ENCODE data around the gene THBS1. TPM values are rescaled to one million over a fixed set of nuclear protein-coding genes. Genes with fewer than 3 reads are reported as not detected.

The THBS1 gene
- total RNA-seq, 2 experiments from 2014 or later = 9.5 to 10.5 TPM

DNA sequence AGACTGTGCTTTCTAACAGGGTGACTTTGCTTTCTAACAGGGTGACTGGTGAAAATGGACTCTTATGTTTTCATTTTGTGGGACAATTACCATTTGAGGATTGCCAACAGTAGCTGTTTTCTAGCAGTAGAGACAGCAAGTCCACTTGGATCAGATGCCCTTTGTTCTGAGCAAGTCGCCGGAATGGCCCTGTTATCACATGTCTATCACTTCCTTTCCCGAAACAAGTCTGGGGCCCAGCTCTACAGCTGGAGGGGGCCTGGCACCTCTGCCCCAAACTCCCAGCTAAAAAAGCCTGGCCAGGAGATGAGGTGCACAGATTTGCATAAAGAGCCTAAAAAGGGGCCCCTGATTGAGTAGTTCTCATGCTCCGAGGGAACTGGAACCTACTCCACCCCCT is 44.6 kb downstream of the THBS1 start:
- peaks cover 62% of the 10 kb centered on the region for H3K4me1 Mint-ChIP-seq (ENCODE audit: low read depth)
- H3K27ac Mint-ChIP-seq = peak overlapping the region; percentile 91
- ChIA-PET POLR2A (interaction anchor here (0.8 to 1.9 kb wide), 4 partner anchors 15 to 149 kb away, joined by 3 to 9 read pairs (median 6); no protein-coding TSS in a partner anchor), CTCF (interaction anchor here (1.7 to 1.9 kb wide), 2 partner anchors 16 to 45 kb away, joined by 6 to 7 read pairs; no protein-coding TSS in a partner anchor)
- intact Hi-C loops (cut with DNase I, micrococcal nuclease) = no loop called here
- peak overlapping the region; percentile 76 for H3K4me3 Mint-ChIP-seq
- H3K36me3 ChIP-seq (ENCODE audit: insufficient read depth, low read length) = no peaks in the 10 kb centered on the region
- H3K9me3 Mint-ChIP-seq = no peaks in the 10 kb centered on the region
- no peaks in the 10 kb centered on the region for H3K36me3 Mint-ChIP-seq (ENCODE audit: low read depth)
- no peaks in the 10 kb centered on the region for H3K27me3 ChIP-seq (ENCODE audit: control insufficient read depth in 1 of 2, insufficient read depth in 2 of 2, low read length in 2 of 2)
- DNase-seq (peak in 3 of 14 experiments; percentile 4 to 19 (median 16)), ATAC-seq (ENCODE audit: poor library complexity) (no peak)
- no peak overlapping the region for H3K4me3 ChIP-seq (ENCODE audit: low read length)
- H3K4me1 ChIP-seq (ENCODE audit: insufficient read depth, low read length) = peaks cover 84% of the 10 kb centered on the region
- no peaks in the 10 kb centered on the region for H3K9me3 ChIP-seq (ENCODE audit: control insufficient read depth in 1 of 2, insufficient read depth in 1 of 2, low read length in 2 of 2)
- peak overlapping the region; percentile 57 to 80 for H3K27ac ChIP-seq (ENCODE audit: low read depth in 1 of 2, low read length in 2 of 2)
- TF ChIP-seq, protein P1, sequence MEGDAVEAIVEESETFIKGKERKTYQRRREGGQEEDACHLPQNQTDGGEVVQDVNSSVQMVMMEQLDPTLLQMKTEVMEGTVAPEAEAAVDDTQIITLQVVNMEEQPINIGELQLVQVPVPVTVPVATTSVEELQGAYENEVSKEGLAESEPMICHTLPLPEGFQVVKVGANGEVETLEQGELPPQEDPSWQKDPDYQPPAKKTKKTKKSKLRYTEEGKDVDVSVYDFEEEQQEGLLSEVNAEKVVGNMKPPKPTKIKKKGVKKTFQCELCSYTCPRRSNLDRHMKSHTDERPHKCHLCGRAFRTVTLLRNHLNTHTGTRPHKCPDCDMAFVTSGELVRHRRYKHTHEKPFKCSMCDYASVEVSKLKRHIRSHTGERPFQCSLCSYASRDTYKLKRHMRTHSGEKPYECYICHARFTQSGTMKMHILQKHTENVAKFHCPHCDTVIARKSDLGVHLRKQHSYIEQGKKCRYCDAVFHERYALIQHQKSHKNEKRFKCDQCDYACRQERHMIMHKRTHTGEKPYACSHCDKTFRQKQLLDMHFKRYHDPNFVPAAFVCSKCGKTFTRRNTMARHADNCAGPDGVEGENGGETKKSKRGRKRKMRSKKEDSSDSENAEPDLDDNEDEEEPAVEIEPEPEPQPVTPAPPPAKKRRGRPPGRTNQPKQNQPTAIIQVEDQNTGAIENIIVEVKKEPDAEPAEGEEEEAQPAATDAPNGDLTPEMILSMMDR (IDR thresholded peaks at IDR 0.05) = no peak
- H3K27me3 Mint-ChIP-seq = no peaks in the 10 kb centered on the region

GRCh38 chr15:39625856-39626255 is 45.0 kb downstream of the THBS1 start:
- ChIA-PET CTCF (interaction anchor here (1.7 kb wide), 1 partner anchor 46 kb away, joined by 7 read pairs; no protein-coding TSS in a partner anchor), POLR2A (interaction anchor here (0.8 to 1.9 kb wide), 3 partner anchors 15 to 44 kb away, joined by 3 to 9 read pairs (median 4); no protein-coding TSS in a partner anchor)
- Histone ChIP-seq H3K36me3 (ENCODE audit: insufficient read depth, low read length) (no peaks in the 10 kb centered on the region), H3K9me3 (ENCODE audit: control insufficient read depth in 1 of 2, insufficient read depth in 1 of 2, low read length in 2 of 2) (no peaks in the 10 kb centered on the region), H3K4me3 (ENCODE audit: low read length) (no peak overlapping the region), H3K27me3 (ENCODE audit: control insufficient read depth in 1 of 2, insufficient read depth in 2 of 2, low read length in 2 of 2) (no peaks in the 10 kb centered on the region), H3K4me1 (ENCODE audit: insufficient read depth, low read length) (peaks cover 87% of the 10 kb centered on the region), H3K27ac (ENCODE audit: low read depth in 1 of 2, low read length in 2 of 2) (peak overlapping the region; percentile 57 to 80)
- H3K27me3 Mint-ChIP-seq = no peaks in the 10 kb centered on the region
- H3K9me3 Mint-ChIP-seq = no peaks in the 10 kb centered on the region
- H3K4me1 Mint-ChIP-seq (ENCODE audit: low read depth) = peaks cover 65% of the 10 kb centered on the region
- intact Hi-C loops (cut with DNase I, micrococcal nuclease) = no loop called here
- TF ChIP-seq, protein P1 (IDR thresholded peaks at IDR 0.05) = no peak
- ATAC-seq (ENCODE audit: poor library complexity) (no peak), DNase-seq (peak in 1 of 14 experiments; percentile 39)
- H3K4me3 Mint-ChIP-seq = peak overlapping the region; percentile 11
- no peaks in the 10 kb centered on the region for H3K36me3 Mint-ChIP-seq (ENCODE audit: low read depth)
- peak overlapping the region; percentile 91 for H3K27ac Mint-ChIP-seq

DNA sequence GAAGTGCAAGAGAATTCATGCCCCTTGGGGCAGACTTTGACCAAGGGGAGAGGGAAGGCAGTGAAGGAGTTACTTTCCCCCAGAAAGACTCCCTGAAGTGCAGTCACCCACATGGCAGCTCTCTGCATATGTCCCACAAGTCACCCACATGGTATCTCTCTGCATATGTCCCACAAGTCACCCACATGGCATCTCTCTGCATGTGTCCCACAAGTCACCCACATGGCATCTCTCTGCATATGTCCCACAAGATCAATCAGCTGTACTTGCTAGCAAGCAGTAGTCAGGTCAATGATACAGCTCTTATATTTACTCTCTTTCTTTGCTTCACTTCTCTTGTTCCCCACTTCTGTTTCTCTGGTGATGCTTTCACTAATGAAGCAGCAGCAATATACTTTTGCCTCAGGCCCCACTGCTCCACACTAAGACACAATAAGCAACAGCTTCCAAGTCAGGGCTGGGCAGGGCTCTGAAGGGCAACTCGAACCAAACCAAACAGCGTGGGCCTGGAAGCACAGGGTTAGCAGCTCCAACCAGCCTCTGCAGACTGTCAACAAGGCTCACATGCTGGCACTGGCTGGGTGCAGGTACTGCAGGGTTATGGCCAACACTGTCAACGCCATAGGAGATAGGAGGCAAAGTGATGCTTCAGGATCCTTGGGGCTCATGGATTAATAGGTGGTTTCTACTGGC is 46.7 kb downstream of the THBS1 start:
- ChIA-PET POLR2A (no interaction called here), CTCF (interaction anchor here (1.2 kb wide), 1 partner anchor 14 kb away, joined by 4 read pairs; no protein-coding TSS in a partner anchor)
- H3K27ac ChIP-seq (ENCODE audit: low read depth in 1 of 2, low read length in 2 of 2) = peak overlapping the region in 1 of 2 donors; percentile 35
- Mint-ChIP-seq H3K27ac (peak overlapping the region; percentile 58), H3K4me1 (ENCODE audit: low read depth) (peaks cover 70% of the 10 kb centered on the region), H3K9me3 (no peaks in the 10 kb centered on the region), H3K36me3 (ENCODE audit: low read depth) (no peaks in the 10 kb centered on the region), H3K4me3 (no peak overlapping the region), H3K27me3 (no peaks in the 10 kb centered on the region)
- TF ChIP-seq, protein P1 (IDR thresholded peaks at IDR 0.05) = no peak
- no peak for DNase-seq
- no peaks in the 10 kb centered on the region for H3K36me3 ChIP-seq (ENCODE audit: insufficient read depth, low read length)
- H3K27me3 ChIP-seq (ENCODE audit: control insufficient read depth in 1 of 2, insufficient read depth in 2 of 2, low read length in 2 of 2) = no peaks in the 10 kb centered on the region
- no peak overlapping the region for H3K4me3 ChIP-seq (ENCODE audit: low read length)
- intact Hi-C loops (cut with DNase I, micrococcal nuclease) = no loop called here
- no peaks in the 10 kb centered on the region for H3K9me3 ChIP-seq (ENCODE audit: control insufficient read depth in 1 of 2, insufficient read depth in 1 of 2, low read length in 2 of 2)
- H3K4me1 ChIP-seq (ENCODE audit: insufficient read depth, low read length) = peaks cover 88% of the 10 kb centered on the region
- ATAC-seq (ENCODE audit: poor library complexity) = no peak

Data from CD4-positive, alpha-beta T cell (primary cell).